ENCODE measurements around the gene RAB40C. TPM values are rescaled to one million over a fixed set of nuclear protein-coding genes. Genes with fewer than 3 reads are reported as not detected.

The RAB40C gene
- polyA plus RNA-seq, 1 donor = 17.3 TPM

- DNase-seq = no peak
Observed at GRCh38 chr16:572865-573650, 16.8 kb upstream of the RAB40C start.

GRCh38 chr16:574021-574760, 15.7 kb upstream of the RAB40C start:
- DNase-seq = no peak

GRCh38 chr16:575354-576196, 14.3 kb upstream of the RAB40C start:
- DNase-seq = no peak

GRCh38 chr16:576197-576822, 13.6 kb upstream of the RAB40C start:
- DNase-seq = no peak

GRCh38 chr16:576823-577201, 13.1 kb upstream of the RAB40C start:
- no peak for DNase-seq

- no peak for DNase-seq
Observed at GRCh38 chr16:577796-578195, 12.1 kb upstream of the RAB40C start.

- DNase-seq = no peak
Observed at GRCh38 chr16:578232-578869, 11.5 kb upstream of the RAB40C start.

- no peak for DNase-seq
Observed at GRCh38 chr16:578870-579405, 10.9 kb upstream of the RAB40C start.

GRCh38 chr16:580141-580945, 9.5 kb upstream of the RAB40C start:
- DNase-seq = no peak

GRCh38 chr16:580946-581498, 8.8 kb upstream of the RAB40C start:
- DNase-seq = no peak

- DNase-seq = no peak
Observed at GRCh38 chr16:582218-582613, 7.7 kb upstream of the RAB40C start.

- DNase-seq = no peak
Observed at GRCh38 chr16:582614-583331, 7.1 kb upstream of the RAB40C start.

GRCh38 chr16:583470-583814, 6.4 kb upstream of the RAB40C start:
- DNase-seq = no peak

GRCh38 chr16:583815-584591, 5.9 kb upstream of the RAB40C start:
- DNase-seq = no peak

GRCh38 chr16:585351-585750, 4.5 kb upstream of the RAB40C start:
- no peak for DNase-seq

GRCh38 chr16:586047-586644, 3.7 kb upstream of the RAB40C start:
- DNase-seq = no peak

GRCh38 chr16:586645-587590, 2.9 kb upstream of the RAB40C start:
- no peak for DNase-seq

- DNase-seq = no peak
Observed at GRCh38 chr16:588639-588888, 1.3 kb upstream of the RAB40C start.
